DMS153 treated with DMSO at 0.1 percent for 48 hours (cell line): Measurements from ENCODE around the gene IL5.

ENCODE experiments used
- DNase-seq: peaks from one replicate; lab custom pipeline; 2025; ENCODE audit not compliant: unreplicated experiment; lab: John Stamatoyannopoulos, UW

Gene IL5

DNA sequence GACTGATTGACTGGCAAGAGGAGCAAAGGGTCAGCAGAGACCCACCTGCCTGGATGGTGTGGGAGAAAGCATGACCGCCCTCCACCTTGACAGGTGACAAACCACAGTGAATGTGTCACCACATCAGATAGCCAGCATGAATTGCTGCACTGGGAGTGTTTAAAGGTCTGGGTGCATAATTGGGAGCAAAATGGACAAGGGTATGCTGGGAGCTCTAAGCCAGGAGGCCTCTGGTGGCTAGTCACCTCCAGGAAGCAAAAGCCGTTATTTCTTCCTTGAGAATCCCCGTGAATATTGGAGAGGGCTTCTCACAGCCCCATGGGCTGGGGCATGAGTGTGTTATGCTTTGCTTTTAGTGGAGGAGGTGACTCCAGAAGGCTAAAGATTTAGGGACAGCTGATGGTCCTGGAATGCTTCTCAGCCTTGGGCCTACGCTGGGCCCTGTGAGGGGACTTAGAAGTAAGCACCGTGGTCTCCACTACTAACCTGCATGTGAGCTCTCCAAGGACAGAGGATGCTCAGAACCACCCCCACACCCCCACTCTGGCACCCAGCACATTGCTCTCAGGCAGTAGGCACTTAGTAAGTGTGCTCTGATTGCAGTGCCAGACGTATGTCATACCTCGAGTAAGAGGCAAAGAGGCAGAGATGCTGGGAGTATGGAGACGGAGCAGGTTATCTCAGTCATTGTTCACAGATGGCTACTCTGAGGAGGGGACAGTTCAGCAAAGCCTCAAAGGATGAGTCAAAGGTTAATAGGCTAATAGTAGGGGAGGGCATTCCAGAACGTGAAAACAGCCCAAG lies 43.7 kb downstream of the IL5 start:
- no peak for DNase-seq

DNA sequence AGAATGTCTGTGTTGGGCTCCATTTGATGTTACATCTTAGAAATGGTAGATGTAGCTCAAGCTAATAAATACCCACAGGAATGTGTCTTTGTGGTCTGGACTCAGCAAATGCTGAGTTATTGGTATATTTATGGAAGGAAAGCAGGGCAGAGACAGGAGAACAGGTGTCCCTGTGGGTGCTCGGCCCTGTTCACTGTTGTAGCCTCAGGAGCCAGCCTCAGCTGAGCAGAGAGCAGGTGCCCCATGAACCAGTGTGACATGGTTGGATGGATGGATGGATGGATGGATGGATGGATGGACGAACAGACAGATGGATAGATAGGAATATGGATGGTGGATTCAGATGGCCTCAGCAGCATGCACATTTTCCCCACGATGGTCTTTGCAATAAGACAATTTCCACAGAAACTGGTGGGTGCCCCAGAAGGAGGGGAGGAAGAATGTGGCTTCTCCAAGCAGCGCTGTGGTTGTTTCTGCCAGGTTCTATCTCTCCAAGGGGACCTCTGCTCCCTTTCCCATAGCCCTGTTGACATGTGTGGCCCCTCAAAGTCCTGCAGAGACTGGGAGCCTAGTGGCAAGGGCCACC lies 44.5 kb downstream of the IL5 start:
- no peak for DNase-seq

DNA sequence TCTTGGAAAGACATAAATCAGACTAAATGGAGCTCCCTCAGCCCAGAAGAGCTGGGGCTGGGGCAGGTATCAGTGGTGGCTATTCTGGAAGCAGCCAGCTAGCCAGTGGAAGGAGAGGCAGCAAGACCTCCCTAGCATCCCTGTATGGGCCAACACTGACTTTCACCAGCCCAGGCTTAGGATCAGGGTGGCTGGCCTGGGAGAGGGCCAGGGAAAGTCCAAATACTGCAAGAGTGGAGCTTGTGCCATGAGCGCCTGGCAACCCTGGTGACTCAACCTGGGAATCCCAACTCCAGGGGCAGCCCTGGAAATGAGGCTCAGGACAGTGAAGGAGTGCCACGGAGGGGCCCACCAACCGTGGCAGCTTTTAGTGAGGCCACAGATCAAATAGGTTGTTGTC lies 45.2 kb downstream of the IL5 start:
- DNase-seq, result no peak

DNA sequence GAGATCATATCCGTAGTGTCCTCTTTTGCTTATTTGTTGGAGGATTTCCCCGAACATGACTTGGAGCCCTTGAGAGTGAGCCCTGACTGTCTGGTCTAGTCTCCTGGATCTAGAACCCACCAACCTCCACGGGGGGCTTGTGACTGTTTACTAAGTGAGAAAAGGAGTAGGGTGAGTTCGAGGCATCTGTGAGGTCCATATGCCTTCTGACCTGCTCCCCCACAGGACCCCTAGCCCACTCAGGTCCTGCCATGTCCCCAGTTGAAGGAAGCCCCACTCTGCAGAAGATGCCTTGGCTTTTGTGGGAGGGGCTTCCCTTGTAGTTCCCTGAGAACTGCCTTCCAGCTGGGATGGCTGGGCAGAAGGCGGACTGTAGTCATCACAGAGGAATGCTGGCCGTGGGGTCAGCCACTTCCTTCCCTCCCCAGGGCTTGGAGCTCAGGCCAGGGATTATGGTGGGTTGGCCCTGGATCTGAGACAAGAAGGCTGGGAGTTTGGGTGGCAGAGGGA lies 45.8 kb downstream of the IL5 start:
- DNase-seq, result no peak

DNA sequence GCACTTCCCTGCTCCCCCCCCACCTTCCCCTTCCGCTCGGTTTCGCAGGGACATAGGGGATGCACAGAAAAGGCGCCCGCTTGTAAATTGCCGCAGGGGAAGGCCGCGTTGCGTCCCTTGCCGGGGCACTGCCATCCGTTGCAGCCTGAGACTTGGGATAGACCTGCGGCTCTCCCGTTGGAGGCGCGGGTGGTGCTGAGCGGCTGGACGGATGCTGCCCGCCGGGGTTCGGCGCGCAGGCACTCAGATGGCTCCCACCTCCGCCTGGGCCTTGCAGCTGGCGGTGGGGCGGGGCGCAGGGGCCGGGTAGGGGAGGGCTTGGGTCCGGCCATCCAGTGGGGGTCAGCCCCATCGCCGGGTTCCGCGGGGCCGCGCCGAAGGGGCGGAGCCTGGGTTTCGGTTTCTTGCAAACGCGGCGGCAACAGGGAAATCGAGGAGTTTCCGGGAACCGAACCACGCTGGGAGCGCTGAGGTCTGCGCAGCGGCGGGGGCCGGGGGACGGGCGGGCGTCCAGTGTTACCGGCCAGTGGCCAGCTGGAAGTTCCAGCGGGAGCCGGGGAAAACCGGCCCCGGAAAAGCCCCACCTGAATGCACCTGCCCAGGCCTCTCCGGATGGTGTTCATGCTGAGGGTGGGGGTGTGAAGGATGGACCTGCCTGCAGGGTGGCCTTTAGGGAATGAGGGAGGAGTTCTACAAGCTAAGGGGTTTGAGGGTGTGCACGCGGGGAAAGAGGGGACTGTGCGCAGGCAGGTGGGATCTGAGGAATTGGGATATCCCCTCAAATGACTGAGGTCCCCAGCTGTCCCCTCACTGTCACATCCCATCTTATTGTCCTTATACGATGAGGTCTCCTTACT lies 46.5 kb downstream of the IL5 start:
- DNase-seq, result peak; percentile 24

DNA sequence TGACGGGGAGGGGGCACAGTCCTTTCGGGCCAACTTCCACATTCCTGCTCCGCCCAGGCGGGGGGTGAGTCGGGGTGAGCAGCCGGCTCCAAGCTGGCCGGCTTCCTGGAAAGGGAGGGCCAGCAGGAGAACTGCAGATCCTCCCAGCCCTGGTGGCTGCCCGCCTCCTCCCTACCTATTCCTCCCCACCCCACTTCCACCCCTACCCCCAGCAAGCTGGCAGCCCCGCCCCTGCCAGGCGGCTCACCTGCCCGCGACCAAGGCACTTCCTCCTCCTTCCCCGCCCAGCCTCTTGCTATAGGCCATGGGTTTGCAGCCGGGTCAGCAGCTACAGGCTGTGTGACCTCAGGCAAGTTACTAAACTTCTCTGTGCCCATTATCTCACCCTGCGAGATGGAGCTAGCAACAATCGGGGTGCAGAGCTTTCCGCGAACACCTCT lies 47.1 kb downstream of the IL5 start:
- peak; percentile 43 for DNase-seq

DNA sequence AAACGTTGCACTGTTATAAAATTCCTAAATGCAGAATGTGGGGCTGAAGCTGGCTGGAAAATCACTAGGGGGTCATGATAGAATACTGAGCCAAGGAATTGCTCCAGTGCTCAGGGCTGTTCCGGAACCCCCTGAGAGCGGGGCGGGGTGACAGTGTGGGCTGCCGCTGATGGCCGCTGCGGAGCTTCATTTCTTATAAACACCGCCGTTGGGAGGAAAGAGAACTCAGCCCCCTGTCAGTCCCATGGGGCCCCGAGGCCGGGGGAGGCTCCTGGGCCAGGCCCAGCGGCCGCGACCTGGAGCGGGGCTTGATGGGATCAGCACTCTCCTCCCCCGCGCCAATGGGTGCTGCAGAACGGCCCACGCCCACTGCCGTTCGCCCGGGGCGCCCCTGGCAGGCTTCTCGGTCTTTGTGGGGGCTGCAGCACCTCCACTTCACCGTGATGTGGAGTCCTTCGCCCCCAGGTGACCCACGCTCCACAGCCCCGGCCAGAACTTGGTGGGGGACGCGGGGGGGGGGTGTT lies 47.6 kb downstream of the IL5 start:
- DNase-seq, result peak; percentile 31

DNA sequence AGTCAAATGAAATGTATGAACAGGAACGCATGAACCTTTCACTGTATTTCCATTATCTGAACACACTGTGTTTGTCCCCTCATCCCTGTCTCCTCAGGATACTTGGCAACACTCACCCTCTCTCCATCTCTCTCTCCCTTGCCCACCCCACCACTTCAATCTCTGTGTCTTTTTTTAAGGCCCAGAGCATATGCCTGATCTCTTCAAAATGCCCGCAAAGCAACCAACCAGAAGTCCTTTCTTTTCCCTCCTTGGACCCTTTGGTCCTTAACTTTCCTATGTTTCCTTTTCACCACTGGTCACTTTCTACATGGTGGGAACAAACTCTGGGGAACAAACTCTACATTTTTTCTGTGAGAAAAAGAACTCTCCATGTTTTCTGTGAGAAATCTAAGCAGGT lies 49.5 kb downstream of the IL5 start:
- no peak for DNase-seq

DNA sequence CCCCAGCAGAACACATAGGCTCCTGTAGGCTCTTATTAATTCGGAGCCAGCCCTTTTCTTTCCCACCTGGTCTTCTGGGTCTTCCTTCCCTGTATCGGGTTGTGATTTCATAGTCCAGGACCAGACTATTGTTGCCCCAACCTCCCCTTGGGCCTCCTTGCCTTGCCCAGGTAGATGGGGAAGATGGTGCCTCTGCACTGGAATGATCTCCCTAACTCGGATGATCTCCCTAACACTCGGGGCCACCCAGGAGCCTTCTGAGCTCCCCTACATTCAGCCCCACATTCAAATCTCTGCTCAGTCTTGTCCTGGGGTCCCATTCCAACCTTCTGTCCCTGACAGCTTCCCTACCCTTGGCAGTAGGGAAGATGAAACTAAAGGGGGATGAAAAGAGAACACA lies 50.1 kb downstream of the IL5 start:
- DNase-seq, result no peak

DNA sequence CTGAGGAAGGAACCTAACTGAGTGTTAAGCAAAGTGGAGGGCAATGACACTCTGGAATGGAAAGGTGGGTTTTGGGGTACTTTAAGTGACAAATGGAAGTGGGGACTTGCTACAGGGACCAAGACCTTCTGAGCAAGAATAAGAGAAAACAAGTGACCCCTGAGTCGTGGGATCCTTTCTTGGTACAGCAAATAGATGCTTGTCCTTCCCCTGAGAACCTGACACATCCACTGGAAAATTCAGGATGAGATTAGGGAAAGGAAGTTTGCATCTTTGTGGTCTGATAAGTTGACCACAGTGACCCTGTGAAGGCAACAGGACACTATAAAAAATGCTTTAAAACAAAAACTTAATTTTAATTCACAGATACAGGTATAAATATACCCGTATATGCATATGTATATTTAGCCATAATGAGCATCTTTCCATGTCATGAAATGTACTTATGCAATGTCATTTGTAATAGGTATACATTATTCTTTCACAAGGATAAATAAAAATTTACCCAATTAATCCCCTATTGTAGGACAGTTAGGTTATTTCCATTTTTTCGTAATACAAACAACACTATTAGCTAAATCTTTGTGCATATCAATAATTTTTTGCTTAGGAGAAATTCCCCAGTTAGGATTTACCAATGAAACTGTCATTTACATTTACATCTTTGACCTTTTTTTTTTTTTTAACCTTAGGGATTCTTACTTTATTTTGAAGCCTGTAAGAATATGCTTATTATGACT lies 50.8 kb downstream of the IL5 start:
- no peak for DNase-seq
